A549 (cell line): ENCODE results near the gene MED6. TPM values are rescaled to one million over a fixed set of nuclear protein-coding genes. Genes with fewer than 3 reads are reported as not detected.

Source experiments
- ATAC-seq, 2 experiments: fragments of 200-7000 bp in 1 of 2; fragments of >200 bp in 1 of 2; cut with Nextera tagmentation in 1 of 2; cut with Tn5 transposase in 1 of 2; 3 replicates each; pipeline versions ENCODE4 v1.8.0 to v1.9.1; 2018 to 2020; ENCODE audit warnings: mild to moderate bottlenecking in 1 of 2, moderate library complexity in 1 of 2
- CTCF ChIA-PET: fragments of 300-600 bp; sonication (Branson Sonifier 250); formaldehyde crosslinking; extraction: SDS; loops from one replicate; lab custom pipeline; 2021; ENCODE audit warnings: antibody characterized with exemption, inconsistent platforms; lab: Yijun Ruan, JAX
- POLR2A ChIA-PET: fragments of 350-600 bp; formaldehyde crosslinking; extraction: SDS; loops from one replicate; lab custom pipeline; 2021; ENCODE audit warnings: antibody characterized with exemption, inconsistent platforms; lab: Yijun Ruan, JAX
- DNase-seq, 2 experiments: peaks; one replicate each; pipeline versions ENCODE4 v3.0.0 to v3.0.0-alpha.2; 2011 to 2016; ENCODE audit warnings: low read depth in 1 of 2, low spot score in 1 of 2
- FAIRE-seq: peaks from 2 replicates; lab custom pipeline; 2011; peaks lifted over from hg19 to GRCh38; lab: Jason Lieb, UNC
- H3K27ac ChIP-seq, 2 experiments: fragments of >200 bp; sonication (Bioruptor Twin); formaldehyde crosslinking; 3 replicates each; pipeline ENCODE4 v1.5.1; 2016 to 2017
- H3K4me1 ChIP-seq: fragments of >200 bp; sonication (Bioruptor Twin); formaldehyde crosslinking; 3 replicates; pipeline ENCODE4 v1.6.1; 2016
- H3K4me2 ChIP-seq: fragments of >200 bp; sonication (Bioruptor Twin); formaldehyde crosslinking; 3 replicates; pipeline ENCODE4 v1.6.1; 2016
- H3K4me3 ChIP-seq: fragments of >200 bp; sonication (Bioruptor Twin); formaldehyde crosslinking; 3 replicates; pipeline ENCODE4 v1.5.1; 2016
- H3K9me3 ChIP-seq: fragments of >200 bp; sonication (Bioruptor Twin); formaldehyde crosslinking; 3 replicates; pipeline ENCODE4 v1.6.1; 2016
- BHLHE40 ChIP-seq: IDR thresholded peaks from 2 replicates; pipeline ENCODE4 v1.6.1; 2012; ENCODE audit warnings: low read depth, low read length, inconsistent platforms
- CBX2 ChIP-seq: fragments of 200-600 bp; sonication (generic); IDR thresholded peaks from 2 replicates; pipeline ENCODE4 v1.6.1; 2016; ENCODE audit warnings: low read depth, mild to moderate bottlenecking, borderline replicate concordance
- CEBPB ChIP-seq, 2 experiments: fragments of >200 bp in 1 of 2; sonication (Bioruptor Twin) in 1 of 2; formaldehyde crosslinking in 1 of 2; IDR thresholded peaks; 2 replicates each; pipeline ENCODE4 v1.6.1; 2012 to 2016
- CHD2 ChIP-seq: fragments of 150-350 bp; IDR thresholded peaks from 2 replicates; pipeline ENCODE4 v1.6.1; 2014; ENCODE audit warnings: low read length; ENCODE audit not compliant: partially characterized antibody
- CHD4 ChIP-seq: fragments of 200-600 bp; sonication (generic); IDR thresholded peaks from 2 replicates; pipeline ENCODE4 v1.6.1; 2016; ENCODE audit warnings: antibody characterized with exemption, mild to moderate bottlenecking, borderline replicate concordance
- CTCF ChIP-seq: fragments of >200 bp; sonication (Bioruptor Twin); formaldehyde crosslinking; IDR thresholded peaks from 3 replicates; pipeline ENCODE4 v1.5.1; 2016
- E2F6 ChIP-seq: IDR thresholded peaks from 2 replicates; pipeline ENCODE4 v1.6.1; 2012; ENCODE audit warnings: low read depth, borderline replicate concordance
- EHF ChIP-seq: fragments of 250-450 bp; sonication (Bioruptor Pico); IDR thresholded peaks from 2 replicates; pipeline ENCODE4 v1.5.0; 2020; ENCODE audit warnings: mild to moderate bottlenecking
- EHMT2 ChIP-seq: fragments of 200-600 bp; sonication (generic); IDR thresholded peaks from 2 replicates; pipeline ENCODE4 v1.6.1; 2016; ENCODE audit warnings: antibody characterized with exemption, low read depth, mild to moderate bottlenecking, moderate library complexity
- ESRRA ChIP-seq: fragments of 150-350 bp; IDR thresholded peaks from 2 replicates; pipeline ENCODE4 v1.6.1; 2014; ENCODE audit warnings: mild to moderate bottlenecking, low read length, borderline replicate concordance
- GATA3 ChIP-seq: IDR thresholded peaks from 2 replicates; pipeline ENCODE4 v1.6.1; 2012; ENCODE audit warnings: borderline replicate concordance
- HES2 ChIP-seq: fragments of >200 bp; sonication (Bioruptor Twin); formaldehyde crosslinking; IDR thresholded peaks from 2 replicates; pipeline ENCODE4 v1.6.1; 2016
- HMGXB4 ChIP-seq: fragments of 250-450 bp; sonication (Bioruptor Pico); IDR thresholded peaks from 2 replicates; pipeline ENCODE4 v1.5.0; 2021; ENCODE audit warnings: mild to moderate bottlenecking, moderate library complexity, borderline replicate concordance
- HOXB13 ChIP-seq: fragments of 250-450 bp; sonication (Bioruptor Pico); IDR thresholded peaks from 2 replicates; pipeline ENCODE4 v1.5.0; 2020; ENCODE audit warnings: low read depth, mild to moderate bottlenecking, moderate library complexity
- HOXB5 ChIP-seq: fragments of 250-450 bp; sonication (Bioruptor Pico); IDR thresholded peaks from 2 replicates; pipeline ENCODE4 v1.5.0; 2020; ENCODE audit warnings: mild to moderate bottlenecking, moderate library complexity
- JUN ChIP-seq, 2 experiments: fragments of >200 bp; sonication (Bioruptor Twin); formaldehyde crosslinking; IDR thresholded peaks; 2 replicates in 1 of 2; 3 replicates in 1 of 2; pipeline ENCODE4 v1.6.1; 2016 to 2017
- KDM1A ChIP-seq: fragments of 200-600 bp; sonication (generic); IDR thresholded peaks from 2 replicates; pipeline ENCODE4 v1.6.1; 2016; ENCODE audit warnings: low read depth, mild to moderate bottlenecking
- KDM5A ChIP-seq: fragments of 200-600 bp; sonication (generic); IDR thresholded peaks from 2 replicates; pipeline ENCODE4 v1.6.1; 2016; ENCODE audit warnings: antibody characterized with exemption, mild to moderate bottlenecking
- MAX ChIP-seq: IDR thresholded peaks from 2 replicates; pipeline ENCODE4 v1.6.1; 2012
- NR3C1 ChIP-seq: fragments of >200 bp; sonication (Bioruptor Twin); formaldehyde crosslinking; IDR thresholded peaks from 3 replicates; pipeline ENCODE4 v1.6.1; 2017
- RAD21 ChIP-seq, 2 experiments: fragments of >200 bp in 1 of 2; sonication (Bioruptor Twin) in 1 of 2; formaldehyde crosslinking in 1 of 2; IDR thresholded peaks in 1 of 2; conservative IDR thresholded peaks in 1 of 2; 2 replicates in 1 of 2; 3 replicates in 1 of 2; pipeline ENCODE4 v1.6.1; 2012 to 2018; ENCODE audit warnings: inconsistent platforms in 1 of 2
- RARB ChIP-seq: fragments of 250-450 bp; sonication (Bioruptor Pico); IDR thresholded peaks from 2 replicates; pipeline ENCODE4 v1.8.0; 2021; ENCODE audit warnings: mild to moderate bottlenecking, moderate library complexity
- RCOR1 ChIP-seq: fragments of 150-350 bp; IDR thresholded peaks from 2 replicates; pipeline ENCODE4 v1.6.1; 2014; ENCODE audit warnings: antibody characterized with exemption, low read length, low read depth
- RFX5 ChIP-seq: fragments of 450-650 bp; IDR thresholded peaks from 2 replicates; pipeline ENCODE4 v1.7.1; 2014; ENCODE audit warnings: antibody characterized with exemption, mild to moderate bottlenecking, moderate library complexity
- TP53 ChIP-seq: fragments of 250-450 bp; sonication (Bioruptor Pico); IDR thresholded peaks from 2 replicates; pipeline ENCODE4 v1.5.0; 2021; ENCODE audit warnings: mild to moderate bottlenecking, moderate library complexity
- USF2 ChIP-seq: fragments of 450-650 bp; IDR thresholded peaks from 2 replicates; pipeline ENCODE4 v1.6.1; 2014; ENCODE audit warnings: antibody characterized with exemption
- ZFP36 ChIP-seq: fragments of 450-650 bp; IDR thresholded peaks from 2 replicates; pipeline ENCODE4 v1.6.1; 2014; ENCODE audit warnings: borderline replicate concordance; ENCODE audit not compliant: partially characterized antibody
- ZNF302 ChIP-seq: fragments of 250-450 bp; sonication (Bioruptor Pico); IDR thresholded peaks from 2 replicates; pipeline ENCODE4 v1.9.0; 2021; ENCODE audit warnings: inconsistent platforms, mild to moderate bottlenecking, moderate library complexity
- WGBS: methylation state at CpG from one replicate; pipeline ENCODE4 v1.1.6; 2017; ENCODE audit errors: missing lambda C conversion rate; 5-methylcytosine and 5-hydroxymethylcytosine counted together
- polyA plus RNA-seq, 4 experiments: library from polyadenylated mRNA; depleted of rRNA in 3 of 4; stranded (reverse); fragments of >200 nt; fragmentation: RNase III in 1 of 4; extraction: RNeasy Plus Mini Kit Qiagen cat#74134 plus additional on column Dnase treatment in 1 of 4; gene quantifications; 2 replicates in 3 of 4; 3 replicates in 1 of 4; pipeline ENCODE4 v1.2.3, GENCODE V29; 2011 to 2017

The MED6 gene
- polyA plus RNA-seq, 2 of the 4 experiments (the other 2 are of a cell fraction), result 47.5 to 85.5 TPM

- FAIRE-seq (no peak), DNase-seq (no peak), ATAC-seq (no peak)
- Histone ChIP-seq H3K9me3 (peaks cover 11% of the 10 kb centered on the region; the same call in 2 of the 3 replicates), H3K27ac (no peak overlapping the region), H3K4me3 (no peak overlapping the region), H3K4me2 (no peak overlapping the region), H3K4me1 (no peaks in the 10 kb centered on the region)
- CTCF ChIA-PET, result interaction anchor here (0.7 kb wide), 1 partner anchor 10 kb away, joined by 3 read pairs; no protein-coding TSS in a partner anchor
- POLR2A ChIA-PET, result no interaction called here
- no peak for TF ChIP-seq RARB
- TF ChIP-seq CHD4, result no peak
- no peak for TF ChIP-seq CBX2
- TF ChIP-seq HOXB13 (CRISPR knock-in tag), result no peak
- no peak for TF ChIP-seq CEBPB (IDR thresholded peaks at IDR 0.05)
- no peak for TF ChIP-seq EHF
- no peak for TF ChIP-seq USF2
- TF ChIP-seq RCOR1, result no peak
Observed at GRCh38 chr14:70558356-70558755, 42.1 kb downstream of the MED6 start.

- 90% methylated on average over 19 of the region's 19 CpGs for WGBS
- Histone ChIP-seq H3K4me1 (no peaks in the 10 kb centered on the region), H3K27ac (no peak overlapping the region), H3K4me2 (no peak overlapping the region), H3K9me3 (no peaks in the 10 kb centered on the region), H3K4me3 (no peak overlapping the region)
- FAIRE-seq, result no peak
- no peak for ATAC-seq
- TF ChIP-seq CTCF (no peak), CHD2 (no peak), KDM1A (no peak), ZFP36 (no peak), GATA3 (no peak), KDM5A (no peak), JUN (IDR thresholded peaks at IDR 0.05) (no peak), HOXB5 (CRISPR knock-in tag) (no peak), E2F6 (no peak), HOXB13 (CRISPR knock-in tag) (no peak), BHLHE40 (no peak), EHMT2 (no peak), NR3C1 (no peak)
- ChIA-PET POLR2A (no interaction called here), CTCF (no interaction called here)
- DNase-seq, result no peak
Observed at GRCh38 chr14:70555890-70556289, 44.6 kb downstream of the MED6 start.

- TF ChIP-seq RFX5 (no peak), ZFP36 (no peak), RAD21 (conservative IDR thresholded peaks at IDR 0.05 in 1 of 2, IDR thresholded peaks at IDR 0.05 in 1 of 2) (no peak), ZNF302 (CRISPR knock-in tag) (no peak), ESRRA (no peak), HES2 (no peak), HMGXB4 (CRISPR knock-in tag) (no peak), MAX (no peak), TP53 (CRISPR knock-in tag) (no peak)
Observed at GRCh38 chr14:70538087-70538486, 62.4 kb downstream of the MED6 start.

More at GRCh38 chr14:70538087-70538486, 62.4 kb downstream of the MED6 start:
- Histone ChIP-seq H3K4me3 (no peak overlapping the region), H3K4me1 (no peaks in the 10 kb centered on the region), H3K9me3 (no peaks in the 10 kb centered on the region), H3K27ac (no peak overlapping the region), H3K4me2 (no peak overlapping the region)
- no peak for ATAC-seq
- no peak for DNase-seq
- FAIRE-seq, result no peak
- 38% methylated on average over 5 of the region's 5 CpGs for WGBS
- ChIA-PET CTCF (no interaction called here), POLR2A (no interaction called here)
